Stromal cell of bone marrow (primary cell): Measurements from ENCODE around the gene DYNLT4.
"Not testable (repeated sequence)": the region's sequence is repeated elsewhere in the genome, so short reads cannot be mapped to it uniquely, and the experiment has no call there.

ENCODE experiments used
- DNase-seq: peaks from one replicate; pipeline ENCODE4 v3.0.0-alpha.2; 2012; ENCODE audit warnings: low read depth

Gene DYNLT4

GRCh38 chr1:44806704-44807363, at the start of gene DYNLT4:
DYNLT4 (minus strand) TSS chr1:44807351; CDS start chr1:44806668, 683 bp downstream.
- DNase-seq = no peak

GRCh38 chr1:44855742-44856141, 48.6 kb upstream of the DYNLT4 start:
- no peak for DNase-seq

- DNase-seq = no peak
Observed at GRCh38 chr1:44854970-44855369, 47.8 kb upstream of the DYNLT4 start.

GRCh38 chr1:44853201-44853600, 46.0 kb upstream of the DYNLT4 start:
- no peak for DNase-seq

- no peak for DNase-seq
Observed at GRCh38 chr1:44851308-44851707, 44.2 kb upstream of the DYNLT4 start.

- no peak for DNase-seq
Observed at GRCh38 chr1:44849575-44850132, 42.5 kb upstream of the DYNLT4 start.

GRCh38 chr1:44848456-44849181, 41.5 kb upstream of the DYNLT4 start:
- DNase-seq = no peak

GRCh38 chr1:44847845-44848244, 40.7 kb upstream of the DYNLT4 start:
- no peak for DNase-seq

GRCh38 chr1:44846985-44847384, 39.8 kb upstream of the DYNLT4 start:
- DNase-seq = no peak

- no peak for DNase-seq
Observed at GRCh38 chr1:44842862-44843655, 35.9 kb upstream of the DYNLT4 start, which contains the start of gene PTCH2. PTCH2 (minus strand) TSS chr1:44843253; CDS start chr1:44842932, 321 bp downstream.

GRCh38 chr1:44842486-44842861, 35.3 kb upstream of the DYNLT4 start:
- DNase-seq = no peak

- DNase-seq = no peak
Observed at GRCh38 chr1:44839576-44839975, 32.4 kb upstream of the DYNLT4 start.

GRCh38 chr1:44838294-44838693, 31.1 kb upstream of the DYNLT4 start:
- DNase-seq = not testable (repeated sequence)

GRCh38 chr1:44835738-44836675, 28.9 kb upstream of the DYNLT4 start:
- peak; percentile 68 for DNase-seq

- DNase-seq = no peak
Observed at GRCh38 chr1:44834328-44834727, 27.2 kb upstream of the DYNLT4 start.

- DNase-seq = no peak
Observed at GRCh38 chr1:44832056-44832705, 25.0 kb upstream of the DYNLT4 start.

GRCh38 chr1:44831516-44831915, 24.4 kb upstream of the DYNLT4 start:
- DNase-seq = no peak

GRCh38 chr1:44830900-44831304, 23.8 kb upstream of the DYNLT4 start:
- no peak for DNase-seq

- DNase-seq = no peak
Observed at GRCh38 chr1:44829506-44830384, 22.6 kb upstream of the DYNLT4 start.
